GM12801 (cell line): ENCODE data around the gene TCF12.

Experiments
- TF ChIP-seq, protein P1 (sequence below): IDR thresholded peaks from one replicate; pipeline ENCODE4 v1.5.1; 2011; ENCODE audit warnings: control low read depth; ENCODE audit not compliant: insufficient read length; ENCODE audit errors: extremely low read depth

The TCF12 gene

DNA sequence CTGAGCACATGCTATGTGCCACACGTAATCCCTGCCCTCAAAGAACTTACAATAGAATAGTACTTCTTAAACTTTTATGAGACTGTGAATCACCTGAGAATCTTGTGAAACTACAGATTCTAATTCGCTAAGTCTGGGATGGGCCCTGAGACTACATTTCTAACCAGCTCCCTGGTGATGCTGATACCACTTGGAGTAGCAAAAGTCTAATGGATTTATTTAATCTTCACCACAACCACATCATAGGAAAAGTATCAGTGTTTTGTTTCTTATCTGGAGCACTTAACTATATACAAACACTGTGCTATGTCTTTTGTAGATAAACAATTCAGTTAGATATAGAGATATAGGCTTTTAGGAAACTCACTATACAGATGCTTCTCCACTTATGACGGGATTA is 23.8 kb upstream of the TCF12 start:
- TF ChIP-seq, protein P1, sequence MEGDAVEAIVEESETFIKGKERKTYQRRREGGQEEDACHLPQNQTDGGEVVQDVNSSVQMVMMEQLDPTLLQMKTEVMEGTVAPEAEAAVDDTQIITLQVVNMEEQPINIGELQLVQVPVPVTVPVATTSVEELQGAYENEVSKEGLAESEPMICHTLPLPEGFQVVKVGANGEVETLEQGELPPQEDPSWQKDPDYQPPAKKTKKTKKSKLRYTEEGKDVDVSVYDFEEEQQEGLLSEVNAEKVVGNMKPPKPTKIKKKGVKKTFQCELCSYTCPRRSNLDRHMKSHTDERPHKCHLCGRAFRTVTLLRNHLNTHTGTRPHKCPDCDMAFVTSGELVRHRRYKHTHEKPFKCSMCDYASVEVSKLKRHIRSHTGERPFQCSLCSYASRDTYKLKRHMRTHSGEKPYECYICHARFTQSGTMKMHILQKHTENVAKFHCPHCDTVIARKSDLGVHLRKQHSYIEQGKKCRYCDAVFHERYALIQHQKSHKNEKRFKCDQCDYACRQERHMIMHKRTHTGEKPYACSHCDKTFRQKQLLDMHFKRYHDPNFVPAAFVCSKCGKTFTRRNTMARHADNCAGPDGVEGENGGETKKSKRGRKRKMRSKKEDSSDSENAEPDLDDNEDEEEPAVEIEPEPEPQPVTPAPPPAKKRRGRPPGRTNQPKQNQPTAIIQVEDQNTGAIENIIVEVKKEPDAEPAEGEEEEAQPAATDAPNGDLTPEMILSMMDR = no peak

DNA sequence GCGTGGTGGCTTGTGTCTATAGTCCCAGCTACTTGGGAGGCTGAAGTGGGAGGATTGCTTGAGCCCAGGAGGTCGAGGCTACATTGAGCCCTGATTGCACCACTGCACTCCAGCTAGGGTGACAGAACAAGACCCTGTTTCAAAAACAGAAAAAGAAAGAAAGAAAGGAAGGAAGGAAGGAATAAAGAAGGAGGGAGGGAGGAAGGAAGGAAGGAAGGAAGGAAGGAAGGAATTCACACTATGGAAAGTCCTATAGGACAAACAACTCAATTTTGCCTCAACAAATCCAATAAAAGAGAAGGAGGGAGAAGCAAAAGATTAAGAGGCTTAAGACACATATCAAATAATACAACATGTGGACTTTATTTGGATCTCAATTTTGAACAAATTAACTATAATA is 16.5 kb upstream of the TCF12 start:
- TF ChIP-seq, protein P1 = no peak

DNA sequence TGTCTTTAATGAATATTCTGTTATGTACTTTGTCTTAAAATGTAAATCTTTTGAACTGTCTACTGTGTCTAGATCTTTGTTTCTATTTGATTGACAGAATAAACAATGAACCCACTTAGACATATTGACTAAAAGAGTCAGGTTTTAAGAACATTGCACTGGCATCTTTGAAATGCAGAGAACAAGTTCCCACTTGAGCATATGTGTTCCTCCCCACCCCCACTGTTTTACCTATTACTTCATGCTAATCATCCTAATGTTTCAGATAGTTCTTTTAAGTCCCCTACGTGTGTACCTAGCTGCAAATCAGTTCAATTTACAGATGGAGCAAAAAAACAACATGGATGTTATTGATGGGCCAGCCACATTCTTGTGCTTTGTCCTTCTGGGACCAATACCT is 11.7 kb upstream of the TCF12 start:
- TF ChIP-seq, protein P1 = no peak

DNA sequence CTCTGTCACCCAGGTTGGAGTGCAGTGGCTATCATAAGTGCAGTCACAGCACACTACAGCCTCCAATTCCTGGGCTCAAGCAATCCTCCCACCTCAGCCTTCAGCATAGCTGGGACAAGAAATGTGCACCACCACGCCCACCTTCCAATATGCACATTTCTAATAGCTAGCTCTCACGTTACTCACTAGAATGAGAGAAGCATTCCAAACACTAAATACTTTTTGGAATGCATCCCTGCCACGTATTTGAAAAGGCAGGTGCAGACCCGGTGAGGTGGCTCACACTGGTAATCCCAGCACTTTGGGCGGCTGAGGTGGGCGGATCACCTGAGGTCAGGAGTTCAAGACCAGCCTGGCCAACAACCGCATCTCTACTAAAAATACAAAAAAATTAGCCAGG is 7.6 kb upstream of the TCF12 start:
- TF ChIP-seq, protein P1 = no peak

DNA sequence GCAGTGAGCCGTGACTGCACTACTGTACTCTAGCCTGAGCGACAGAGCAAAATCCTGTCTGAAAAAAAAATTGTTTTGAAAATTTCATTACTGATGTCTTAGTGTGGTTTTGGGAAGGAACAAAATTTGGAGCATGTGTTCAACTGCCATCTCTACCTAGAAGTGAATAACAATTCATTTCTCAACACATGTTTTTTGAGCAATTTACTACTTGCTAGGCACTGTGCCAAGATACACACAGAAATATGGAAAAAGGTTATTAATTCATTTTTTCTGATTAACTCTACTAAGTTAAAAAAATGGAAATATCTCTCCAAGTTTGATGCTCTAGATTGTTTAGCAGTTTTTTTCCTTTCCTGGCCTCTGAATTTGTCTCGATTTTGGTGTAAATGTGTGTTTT is 5.2 kb upstream of the TCF12 start:
- TF ChIP-seq, protein P1 = no peak

DNA sequence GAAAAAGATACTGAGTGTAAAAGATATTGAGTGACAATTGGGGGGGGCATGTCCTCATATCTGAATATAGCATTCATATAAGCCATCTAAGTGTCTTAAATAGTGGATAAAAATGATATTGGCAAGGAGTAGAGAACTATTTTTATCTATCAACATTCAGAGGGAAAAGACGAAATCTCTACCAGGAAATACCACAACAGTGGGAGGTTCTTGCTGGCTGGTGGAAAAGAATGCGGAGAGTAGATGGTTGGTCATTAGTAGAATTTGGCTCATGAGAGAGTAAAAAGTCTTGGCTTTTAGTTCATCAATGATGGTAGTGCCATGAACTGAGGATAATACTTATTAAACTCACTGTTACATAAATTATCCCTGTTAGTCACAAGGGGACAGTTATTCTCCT is 4.8 kb upstream of the TCF12 start:
- TF ChIP-seq, protein P1 = no peak

DNA sequence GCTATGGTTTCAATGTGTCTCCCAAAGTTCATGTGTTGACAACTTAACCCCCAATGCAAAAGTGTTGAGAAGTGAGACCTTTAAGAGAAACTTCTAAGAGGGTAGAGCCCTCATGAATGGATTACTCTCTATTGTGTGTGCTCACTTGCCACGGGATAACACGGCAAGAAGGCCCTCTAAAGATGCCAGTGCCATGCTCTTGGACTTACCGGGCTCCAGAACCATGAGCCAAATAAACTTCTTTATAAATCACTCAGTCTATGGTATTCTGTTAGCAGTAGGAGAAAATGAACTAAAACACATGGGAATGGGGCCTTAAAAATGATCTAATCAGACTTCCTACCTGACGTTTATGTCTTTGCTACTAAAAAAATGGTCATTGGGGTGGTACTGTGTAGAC is 2.6 kb upstream of the TCF12 start:
- TF ChIP-seq, protein P1 = no peak
